Erythroblast (primary cell): ENCODE data around the gene SLC25A36.

Experiments used
- GATA1 ChIP-seq: IDR thresholded peaks from 2 replicates; pipeline ENCODE4 v1.6.1; 2011; ENCODE audit warnings: low read depth, mild to moderate bottlenecking, control low read depth, low read length, moderate library complexity
- POLR2A ChIP-seq: IDR thresholded peaks from 2 replicates; pipeline ENCODE4 v1.6.1; 2011; ENCODE audit warnings: mild to moderate bottlenecking, low read length

GRCh38 chr3:141012571-141012970 is 70.9 kb downstream of the SLC25A36 start:
- no peak for TF ChIP-seq POLR2A
- TF ChIP-seq GATA1 = no peak
